Measurements from ENCODE around the gene MRPS10. TPM values are rescaled to one million over a fixed set of nuclear protein-coding genes. Genes with fewer than 3 reads are reported as not detected.

The MRPS10 gene
- polyA plus RNA-seq, 3 donors: 9.2 to 33.0 (median 31.4) TPM

DNA sequence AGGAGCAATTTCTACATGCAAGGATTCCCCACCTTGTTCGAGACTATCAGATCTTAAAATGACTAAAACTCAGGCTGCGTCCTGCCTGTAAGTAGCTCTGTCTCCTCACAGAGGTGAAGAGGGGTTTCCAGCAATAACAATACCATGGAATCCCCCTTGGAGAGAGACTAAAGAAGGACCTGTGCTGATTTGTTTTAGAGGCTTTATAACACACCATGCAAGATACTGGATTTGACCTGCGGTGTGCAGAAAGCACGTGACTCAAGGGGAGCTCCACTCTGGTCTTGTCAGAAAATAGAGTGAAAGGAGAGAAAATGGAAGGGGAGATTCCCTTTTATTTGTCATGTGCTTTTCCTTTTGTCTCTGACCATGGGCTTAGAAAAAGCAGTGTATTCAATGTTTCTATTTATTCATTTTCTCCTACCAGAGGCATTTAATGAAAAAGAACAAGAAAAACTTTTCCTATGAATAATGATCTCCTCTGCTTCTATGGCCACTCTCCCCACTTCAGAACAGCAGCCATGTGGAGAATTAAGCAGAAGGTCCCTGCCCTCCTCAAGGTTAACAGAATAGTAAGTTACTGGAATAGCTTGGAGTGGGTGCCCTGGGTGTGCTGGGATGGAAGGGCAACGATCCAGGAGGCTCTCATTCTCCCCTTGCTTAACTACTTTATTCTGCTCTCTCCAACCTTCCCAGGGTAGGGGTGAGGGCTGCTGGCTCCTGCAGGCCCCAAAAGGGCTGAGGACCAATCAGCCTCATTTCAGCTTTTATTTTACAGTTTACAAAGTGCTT lies 19.2 kb upstream of the MRPS10 start:
- H3K27me3 Mint-ChIP-seq (ENCODE audit: low read depth in 3 of 3): peaks cover 0 to 2% (median 0%) of the 10 kb centered on the region in 3 donors
- Histone ChIP-seq H3K79me2 (ENCODE audit: insufficient read depth, low read length) (no peaks in the 10 kb centered on the region), H3K9me3 (replicated peaks in 1 of 2; ENCODE audit: control insufficient read depth in 1 of 2, insufficient read depth in 1 of 2, low read length in 2 of 2) (no peaks in the 10 kb centered on the region), H3K4me3 (replicated peaks in 1 of 3; ENCODE audit: low read depth in 2 of 3, low read length in 3 of 3) (no peak overlapping the region), H3K4me2 (replicated peaks; ENCODE audit: extremely low read depth, low read length, poor library complexity, severe bottlenecking) (no peak overlapping the region), H3K27ac (ENCODE audit: low read depth in 1 of 2, low read length in 2 of 2) (no peak overlapping the region), H4K20me1 (ENCODE audit: insufficient read depth, low read length) (no peaks in the 10 kb centered on the region), H2AFZ (ENCODE audit: insufficient read depth, low read depth, low read length, poor library complexity, severe bottlenecking) (no peak overlapping the region), H3K4me1 (ENCODE audit: control insufficient read depth in 1 of 2, insufficient read depth in 2 of 2, low read length in 2 of 2) (no peaks in the 10 kb centered on the region), H3K27me3 (ENCODE audit: control insufficient read depth in 2 of 2, insufficient read depth in 2 of 2, low read length in 2 of 2) (no peaks in the 10 kb centered on the region), H3K36me3 (replicated peaks in 1 of 2; ENCODE audit: control insufficient read depth in 1 of 2, insufficient read depth in 2 of 2, low read length in 2 of 2) (peaks cover 70 to 98% of the 10 kb centered on the region in 2 donors), H3K9ac (ENCODE audit: insufficient read depth, low read length, poor library complexity, severe bottlenecking) (no peak overlapping the region)
- peaks cover 69 to 90% of the 10 kb centered on the region in 2 donors for H3K36me3 Mint-ChIP-seq
- no peaks in the 10 kb centered on the region for H3K9me3 Mint-ChIP-seq
- DNase-seq: no peak
- H3K4me1 Mint-ChIP-seq: no peaks in the 10 kb centered on the region
- H3K4me3 Mint-ChIP-seq: no peak overlapping the region
- intact Hi-C loops (cut with micrococcal nuclease): no loop called here
- TF ChIP-seq, protein P1, sequence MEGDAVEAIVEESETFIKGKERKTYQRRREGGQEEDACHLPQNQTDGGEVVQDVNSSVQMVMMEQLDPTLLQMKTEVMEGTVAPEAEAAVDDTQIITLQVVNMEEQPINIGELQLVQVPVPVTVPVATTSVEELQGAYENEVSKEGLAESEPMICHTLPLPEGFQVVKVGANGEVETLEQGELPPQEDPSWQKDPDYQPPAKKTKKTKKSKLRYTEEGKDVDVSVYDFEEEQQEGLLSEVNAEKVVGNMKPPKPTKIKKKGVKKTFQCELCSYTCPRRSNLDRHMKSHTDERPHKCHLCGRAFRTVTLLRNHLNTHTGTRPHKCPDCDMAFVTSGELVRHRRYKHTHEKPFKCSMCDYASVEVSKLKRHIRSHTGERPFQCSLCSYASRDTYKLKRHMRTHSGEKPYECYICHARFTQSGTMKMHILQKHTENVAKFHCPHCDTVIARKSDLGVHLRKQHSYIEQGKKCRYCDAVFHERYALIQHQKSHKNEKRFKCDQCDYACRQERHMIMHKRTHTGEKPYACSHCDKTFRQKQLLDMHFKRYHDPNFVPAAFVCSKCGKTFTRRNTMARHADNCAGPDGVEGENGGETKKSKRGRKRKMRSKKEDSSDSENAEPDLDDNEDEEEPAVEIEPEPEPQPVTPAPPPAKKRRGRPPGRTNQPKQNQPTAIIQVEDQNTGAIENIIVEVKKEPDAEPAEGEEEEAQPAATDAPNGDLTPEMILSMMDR (IDR thresholded peaks at IDR 0.05): no peak
- peak overlapping the region in 1 of 7 donors; percentile 62 for H3K27ac Mint-ChIP-seq
- 86% methylated on average over 2 of the region's 5 CpGs for WGBS (ENCODE audit: insufficient coverage)

DNA sequence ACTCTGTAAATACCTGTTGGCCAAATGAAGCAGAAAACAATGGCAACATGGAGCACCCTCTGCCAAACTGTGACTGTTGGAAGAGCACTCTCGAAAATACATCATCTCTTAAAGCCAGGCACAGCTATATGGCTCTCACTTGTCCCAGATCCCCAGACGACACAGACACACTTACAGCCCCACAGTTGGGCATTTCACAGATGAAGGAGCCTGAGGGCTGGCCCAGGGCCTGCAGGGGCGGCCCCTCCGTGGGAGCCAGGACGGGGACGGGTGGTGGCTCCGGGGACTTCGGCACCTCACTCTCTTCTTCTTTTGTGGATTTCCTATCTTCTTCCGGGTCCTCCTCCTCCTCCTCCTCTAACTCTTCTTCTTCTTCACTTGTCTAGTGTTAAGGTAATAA lies 18.4 kb upstream of the MRPS10 start:
- peak overlapping the region in 3 of 7 donors; percentile 26 to 34 (median 27) for H3K27ac Mint-ChIP-seq
- peaks cover 67 to 86% of the 10 kb centered on the region in 2 donors for H3K36me3 Mint-ChIP-seq
- Histone ChIP-seq H3K4me3 (replicated peaks in 1 of 3; ENCODE audit: low read depth in 2 of 3, low read length in 3 of 3) (no peak overlapping the region), H3K27me3 (ENCODE audit: control insufficient read depth in 2 of 2, insufficient read depth in 2 of 2, low read length in 2 of 2) (no peaks in the 10 kb centered on the region), H3K9ac (ENCODE audit: insufficient read depth, low read length, poor library complexity, severe bottlenecking) (no peak overlapping the region), H3K9me3 (replicated peaks in 1 of 2; ENCODE audit: control insufficient read depth in 1 of 2, insufficient read depth in 1 of 2, low read length in 2 of 2) (no peaks in the 10 kb centered on the region), H2AFZ (ENCODE audit: insufficient read depth, low read depth, low read length, poor library complexity, severe bottlenecking) (no peak overlapping the region), H3K36me3 (replicated peaks in 1 of 2; ENCODE audit: control insufficient read depth in 1 of 2, insufficient read depth in 2 of 2, low read length in 2 of 2) (peaks cover 70 to 98% of the 10 kb centered on the region in 2 donors), H3K79me2 (ENCODE audit: insufficient read depth, low read length) (no peaks in the 10 kb centered on the region), H3K4me1 (ENCODE audit: control insufficient read depth in 1 of 2, insufficient read depth in 2 of 2, low read length in 2 of 2) (no peaks in the 10 kb centered on the region), H3K27ac (ENCODE audit: low read depth in 1 of 2, low read length in 2 of 2) (no peak overlapping the region), H3K4me2 (replicated peaks; ENCODE audit: extremely low read depth, low read length, poor library complexity, severe bottlenecking) (no peak overlapping the region), H4K20me1 (ENCODE audit: insufficient read depth, low read length) (no peaks in the 10 kb centered on the region)
- no peak for DNase-seq
- H3K4me1 Mint-ChIP-seq: no peaks in the 10 kb centered on the region
- TF ChIP-seq, protein P1 (IDR thresholded peaks at IDR 0.05): no peak
- intact Hi-C loops (cut with micrococcal nuclease): no loop called here
- H3K27me3 Mint-ChIP-seq (ENCODE audit: low read depth in 3 of 3): peaks cover 0 to 2% (median 0%) of the 10 kb centered on the region in 3 donors
- no peak overlapping the region for H3K4me3 Mint-ChIP-seq
- WGBS (ENCODE audit: insufficient coverage): 100% methylated on average over 1 of the region's 9 CpGs
- H3K9me3 Mint-ChIP-seq: no peaks in the 10 kb centered on the region
